Common myeloid progenitor, CD34-positive (primary cell): ENCODE measurements around the gene CARD19.

ENCODE experiments used
- CTCF ChIA-PET: fragments of 350-600 bp; sonication (Branson Sonifier 250); formaldehyde crosslinking; loops from one replicate; lab custom pipeline; 2021; ENCODE audit warnings: antibody characterized with exemption; lab: Charles Lee
- POLR2A ChIA-PET: fragments of 350-600 bp; sonication (Branson Sonifier 250); formaldehyde crosslinking; loops from one replicate; lab custom pipeline; 2021; ENCODE audit warnings: antibody characterized with exemption; lab: Charles Lee
- DNase-seq, 3 donors: peaks; one replicate each; pipeline versions ENCODE4 v3.0.0 to v3.0.0-alpha.2; 2013
- H3K27ac ChIP-seq, 2 experiments: 1 replicate in 1 of 2; 2 replicates in 1 of 2; pipeline ENCODE4 v1.7.0; 2013; ENCODE audit warnings: inconsistent platforms in 2 of 2, low read length in 2 of 2, mild to moderate bottlenecking in 2 of 2, low read depth in 1 of 2, moderate library complexity in 1 of 2; ENCODE audit not compliant: severe bottlenecking in 2 of 2, insufficient read depth in 1 of 2, poor library complexity in 1 of 2
- H3K27me3 ChIP-seq, 5 experiments: replicated peaks in 2 of 5; 1 replicate in 3 of 5; 2 replicates in 2 of 5; pipeline versions ENCODE4 v1.6.1 to v1.7.0; 2013; ENCODE audit warnings: low read length in 4 of 5, mild to moderate bottlenecking in 2 of 5, moderate library complexity in 2 of 5, inconsistent platforms in 1 of 5; ENCODE audit not compliant: insufficient read depth in 5 of 5, control insufficient read depth in 4 of 5
- H3K36me3 ChIP-seq, 4 experiments: 1 replicate in 2 of 4; 2 replicates in 2 of 4; pipeline versions ENCODE4 v1.6.1 to v1.7.0; 2013; ENCODE audit warnings: low read length in 3 of 4, control low read depth in 1 of 4, mild to moderate bottlenecking in 1 of 4; ENCODE audit not compliant: control insufficient read depth in 4 of 4, insufficient read depth in 4 of 4
- H3K4me1 ChIP-seq, 4 experiments: 1 replicate in 3 of 4; 2 replicates in 1 of 4; pipeline versions ENCODE4 v1.6.1 to v1.7.1; 2013; ENCODE audit warnings: low read length in 3 of 4, mild to moderate bottlenecking in 3 of 4, control low read depth in 1 of 4, inconsistent platforms in 1 of 4, moderate library complexity in 1 of 4; ENCODE audit not compliant: control insufficient read depth in 4 of 4, insufficient read depth in 4 of 4; ENCODE audit errors: control extremely low read depth in 1 of 4
- H3K4me3 ChIP-seq, 7 experiments: 1 replicate in 4 of 7; 2 replicates in 3 of 7; pipeline versions ENCODE4 v1.5.1 to v1.7.0; 2013; ENCODE audit warnings: mild to moderate bottlenecking in 7 of 7, low read length in 6 of 7, moderate library complexity in 6 of 7, inconsistent platforms in 2 of 7, low read depth in 2 of 7, control low read depth in 1 of 7; ENCODE audit not compliant: insufficient read depth in 4 of 7, control insufficient read depth in 1 of 7; ENCODE audit errors: extremely low read depth in 1 of 7
- H3K9me3 ChIP-seq, 5 experiments: 1 replicate in 4 of 5; 2 replicates in 1 of 5; pipeline versions ENCODE4 v1.6.1 to v1.7.1; 2013; ENCODE audit warnings: low read length in 4 of 5, mild to moderate bottlenecking in 2 of 5, inconsistent platforms in 1 of 5, low read depth in 1 of 5, moderate library complexity in 1 of 5; ENCODE audit not compliant: control insufficient read depth in 4 of 5, insufficient read depth in 2 of 5; ENCODE audit errors: control extremely low read depth in 1 of 5
- WGBS: methylation state at CpG from one replicate; pipeline ENCODE4 v1.1.5; 2013; ENCODE audit not compliant: insufficient coverage; 5-methylcytosine and 5-hydroxymethylcytosine counted together

The CARD19 gene

DNA sequence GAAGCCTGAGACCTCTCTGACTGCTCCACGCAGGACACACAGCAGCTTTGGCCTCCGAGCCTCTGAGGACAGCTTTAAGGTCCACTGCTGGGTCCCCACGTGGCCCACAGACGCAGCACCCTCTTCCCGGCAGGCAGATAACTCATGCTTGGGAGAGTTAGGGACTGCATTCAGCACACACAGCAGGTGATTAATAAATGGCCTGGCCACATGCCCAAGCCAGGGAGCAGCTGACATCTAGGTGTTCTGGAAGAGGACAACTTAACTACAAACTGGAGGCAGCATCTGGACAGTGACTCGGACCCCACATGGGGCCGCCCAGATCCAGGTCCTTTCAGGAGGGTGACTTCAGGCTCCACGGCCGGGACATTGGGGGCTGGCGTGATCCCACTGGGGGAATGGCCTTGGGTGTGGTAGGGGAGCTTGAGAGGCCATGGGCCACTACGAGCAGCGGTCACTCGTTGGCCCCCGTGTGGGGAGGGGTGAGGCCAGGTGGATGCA lies 26.8 kb downstream of the CARD19 start:
- no peak for DNase-seq
- Histone ChIP-seq H3K4me3 (no peak overlapping the region), H3K9me3 (no peaks in the 10 kb centered on the region), H3K27ac (no peak overlapping the region), H3K36me3 (peaks cover 0 to 28% (median 16%) of the 10 kb centered on the region in 4 experiments), H3K27me3 (no peaks in the 10 kb centered on the region), H3K4me1 (peaks cover 0 to 60% (median 58%) of the 10 kb centered on the region in 4 experiments)
- POLR2A ChIA-PET: interaction anchor here (0.7 kb wide), 1 partner anchor 57 kb away, joined by 3 read pairs; no protein-coding TSS in a partner anchor
- 95% methylated on average over 10 of the region's 14 CpGs for WGBS
- CTCF ChIA-PET: interaction anchor here (0.9 to 7.6 kb wide), 3 partner anchors 9 to 15 kb away, joined by 4 to 76 read pairs (median 8); partner anchors contain the start of gene NINJ1

GRCh38 chr9:93123561-93124283 lies 27.7 kb downstream of the CARD19 start:
- H3K4me1 ChIP-seq: peaks cover 0 to 64% (median 63%) of the 10 kb centered on the region in 4 experiments

GRCh38 chr9:93124793-93125192 lies 28.8 kb downstream of the CARD19 start:
- ChIA-PET POLR2A (no interaction called here), CTCF (interaction anchor here (1.0 to 2.2 kb wide), 7 partner anchors 9 to 69 kb away, joined by 3 to 9 read pairs (median 3); partner anchors contain the start of gene NINJ1)
- 96% methylated on average over 16 of the region's 16 CpGs for WGBS
- Histone ChIP-seq H3K27me3 (no peaks in the 10 kb centered on the region), H3K4me1 (peaks cover 0 to 64% (median 55%) of the 10 kb centered on the region in 4 experiments), H3K27ac (no peak overlapping the region), H3K36me3 (peaks cover 0 to 28% (median 16%) of the 10 kb centered on the region in 4 experiments), H3K9me3 (no peaks in the 10 kb centered on the region), H3K4me3 (no peak overlapping the region)
- no peak for DNase-seq

More at GRCh38 chr9:93123561-93124283, 27.7 kb downstream of the CARD19 start:
- WGBS: 79% methylated on average over 12 of the region's 14 CpGs
- no peak overlapping the region for H3K27ac ChIP-seq
- H3K36me3 ChIP-seq: peaks cover 0 to 28% (median 16%) of the 10 kb centered on the region in 4 experiments
- H3K4me3 ChIP-seq: no peak overlapping the region
- no peaks in the 10 kb centered on the region for H3K9me3 ChIP-seq
- POLR2A ChIA-PET: no interaction called here
- DNase-seq: no peak
- H3K27me3 ChIP-seq: no peaks in the 10 kb centered on the region
- CTCF ChIA-PET: interaction anchor here (0.6 to 3.0 kb wide), 3 partner anchors 11 to 841 kb away, joined by 3 to 8 read pairs (median 3); partner anchors contain the start of gene NINJ1

DNA sequence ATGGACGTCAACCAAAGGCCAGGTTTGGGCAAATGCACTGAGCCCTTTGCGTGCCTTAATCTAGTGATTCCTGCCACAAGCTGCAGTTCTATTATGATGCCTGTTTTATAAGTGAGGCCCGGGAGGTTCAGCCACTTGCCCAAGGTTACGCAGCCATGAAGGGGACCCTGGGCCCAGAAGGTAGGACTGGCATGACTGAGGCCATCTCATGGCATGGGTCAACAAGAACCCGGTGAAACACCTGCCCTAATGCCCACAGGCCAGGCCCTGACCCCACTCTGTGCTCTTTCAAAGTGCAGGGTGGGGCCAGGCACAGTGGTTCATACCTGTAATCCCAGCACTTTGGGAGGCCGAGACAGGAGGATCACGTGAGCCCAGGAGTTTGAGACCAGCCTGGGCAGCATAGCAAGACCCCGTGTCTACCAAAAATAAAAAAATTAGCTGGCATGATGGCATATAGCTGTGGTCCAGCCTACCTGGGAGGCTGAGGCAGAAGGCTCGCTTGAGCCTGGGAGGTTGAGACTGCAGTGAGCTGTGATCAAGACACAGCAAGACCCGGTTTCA lies 29.4 kb downstream of the CARD19 start:
- Histone ChIP-seq H3K4me3 (no peak overlapping the region), H3K9me3 (no peaks in the 10 kb centered on the region), H3K27ac (no peak overlapping the region), H3K36me3 (peaks cover 0 to 28% (median 16%) of the 10 kb centered on the region in 4 experiments), H3K27me3 (no peaks in the 10 kb centered on the region), H3K4me1 (peaks cover 0 to 64% (median 53%) of the 10 kb centered on the region in 4 experiments)
- no peak for DNase-seq
- CTCF ChIA-PET: interaction anchor here (0.6 to 2.2 kb wide), 8 partner anchors 8 to 440 kb away, joined by 3 to 9 read pairs (median 4); partner anchors contain the start of gene NINJ1
- WGBS: 96% methylated on average over 10 of the region's 10 CpGs
- POLR2A ChIA-PET: no interaction called here

DNA sequence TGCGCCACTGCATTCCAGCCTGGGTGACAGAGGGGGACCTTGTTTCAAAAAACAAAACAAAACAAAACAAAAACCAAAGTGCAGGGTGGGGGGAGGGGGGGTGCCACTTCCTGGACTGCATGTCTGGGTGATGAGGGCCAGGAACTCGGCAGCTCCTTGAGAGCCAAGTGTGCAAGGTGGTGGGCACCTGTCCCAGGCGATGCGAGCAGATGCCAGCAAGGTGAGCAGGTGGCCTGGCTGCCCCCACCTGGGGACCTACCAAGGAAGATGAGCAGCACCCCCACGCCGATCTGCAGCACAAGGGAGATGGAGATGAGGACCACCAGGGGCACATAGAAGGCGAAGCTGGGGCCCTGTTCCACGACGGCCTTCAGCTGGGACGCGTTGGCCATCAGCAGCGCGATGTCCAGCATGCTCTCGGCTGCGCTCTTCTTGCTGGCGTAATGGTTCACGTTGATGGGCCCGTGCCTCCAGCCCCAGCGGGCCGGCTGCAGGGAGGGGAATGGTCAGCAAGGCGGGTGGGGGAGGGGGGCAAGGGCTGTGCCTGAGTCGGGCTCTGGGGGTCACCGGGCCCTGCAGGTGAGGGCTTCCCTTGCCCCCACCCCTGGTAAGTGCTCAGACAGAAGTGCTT lies 30.2 kb downstream of the CARD19 start:
- no peaks in the 10 kb centered on the region for H3K9me3 ChIP-seq
- ChIA-PET CTCF (interaction anchor here (1.1 to 2.2 kb wide), 7 partner anchors 10 to 70 kb away, joined by 3 to 9 read pairs (median 4); no protein-coding TSS in a partner anchor), POLR2A (no interaction called here)
- no peaks in the 10 kb centered on the region for H3K27me3 ChIP-seq
- peaks cover 0 to 25% (median 16%) of the 10 kb centered on the region in 4 experiments for H3K36me3 ChIP-seq
- DNase-seq: no peak
- H3K27ac ChIP-seq: no peak overlapping the region
- H3K4me1 ChIP-seq: peaks cover 0 to 64% (median 53%) of the 10 kb centered on the region in 4 experiments
- WGBS: 88% methylated on average over 16 of the region's 23 CpGs
- no peak overlapping the region for H3K4me3 ChIP-seq

- Histone ChIP-seq H3K9me3 (no peaks in the 10 kb centered on the region), H3K36me3 (peaks cover 0 to 19% (median 12%) of the 10 kb centered on the region in 4 experiments), H3K4me1 (peaks cover 0 to 65% (median 55%) of the 10 kb centered on the region in 4 experiments), H3K4me3 (peak overlapping the region in 2 of 7 experiments; percentile 2 to 13), H3K27ac (no peak overlapping the region), H3K27me3 (no peaks in the 10 kb centered on the region)
- CTCF ChIA-PET: interaction anchor here (0.6 to 2.2 kb wide), 6 partner anchors 9 to 123 kb away, joined by 3 to 9 read pairs (median 4); no protein-coding TSS in a partner anchor
- peak in 1 of 3 donors; percentile 42 for DNase-seq
- POLR2A ChIA-PET: no interaction called here
- 56% methylated on average over 14 of the region's 18 CpGs for WGBS
Observed at GRCh38 chr9:93126825-93127368, 30.9 kb downstream of the CARD19 start.
